ENCODE results near the gene TGFBR3L. TPM values are rescaled to one million over a fixed set of nuclear protein-coding genes. Genes with fewer than 3 reads are reported as not detected.

Gene TGFBR3L
- 1.1 and 2.6 TPM in 2 replicates for total RNA-seq

- intact Hi-C loops (cut with micrococcal nuclease) = no loop called here
These were observed at the start of gene TGFBR3L for GRCh38 chr19:7914598-7915045. Gene TGFBR3L (plus strand): TSS chr19:7914830.

- intact Hi-C loops (cut with micrococcal nuclease) = no loop called here
These were observed 49.2 kb upstream of the TGFBR3L start for GRCh38 chr19:7865262-7865911.

GRCh38 chr19:7866399-7867091 lies 48.1 kb upstream of the TGFBR3L start:
- intact Hi-C loops (cut with micrococcal nuclease) = no loop called here

GRCh38 chr19:7867092-7867844 lies 47.4 kb upstream of the TGFBR3L start:
- intact Hi-C loops (cut with micrococcal nuclease) = no loop called here

- intact Hi-C loops (cut with micrococcal nuclease) = loop anchor here (2.0 kb wide), 1 partner anchor 39 kb away; no protein-coding TSS in a partner anchor
These were observed 46.3 kb upstream of the TGFBR3L start for GRCh38 chr19:7868326-7868670.

GRCh38 chr19:7868671-7869452 lies 45.8 kb upstream of the TGFBR3L start:
- intact Hi-C loops (cut with micrococcal nuclease) = loop anchor here (2.0 kb wide), 1 partner anchor 40 kb away; no protein-coding TSS in a partner anchor

GRCh38 chr19:7869453-7869909 lies 45.1 kb upstream of the TGFBR3L start:
- intact Hi-C loops (cut with micrococcal nuclease) = loop anchor here (2.0 kb wide), 1 partner anchor 41 kb away; no protein-coding TSS in a partner anchor

- intact Hi-C loops (cut with micrococcal nuclease) = loop anchor here (2.0 kb wide), 2 partner anchors 33 to 41 kb away; partner anchors contain the start of gene MAP2K7
These were observed 44.6 kb upstream of the TGFBR3L start for GRCh38 chr19:7869910-7870511.

GRCh38 chr19:7870571-7871436 lies 43.8 kb upstream of the TGFBR3L start:
- intact Hi-C loops (cut with micrococcal nuclease) = loop anchor here (2.0 kb wide), 1 partner anchor 32 kb away; the partner anchor contains the start of gene MAP2K7

- intact Hi-C loops (cut with micrococcal nuclease) = loop anchor here (2.0 kb wide), 1 partner anchor 31 kb away; the partner anchor contains the start of gene MAP2K7
These were observed 43.0 kb upstream of the TGFBR3L start for GRCh38 chr19:7871437-7872305.

GRCh38 chr19:7872306-7873204 lies 42.1 kb upstream of the TGFBR3L start:
- intact Hi-C loops (cut with micrococcal nuclease) = no loop called here

- intact Hi-C loops (cut with micrococcal nuclease) = no loop called here
These were observed 41.1 kb upstream of the TGFBR3L start for GRCh38 chr19:7873304-7874075.

GRCh38 chr19:7874076-7874896 lies 40.3 kb upstream of the TGFBR3L start, which contains the start of gene PRR36:
Gene PRR36 (minus strand): TSS chr19:7874390. CDS start chr19:7873689, 701 bp downstream.
- intact Hi-C loops (cut with micrococcal nuclease) = no loop called here

- intact Hi-C loops (cut with micrococcal nuclease) = no loop called here
These were observed 39.7 kb upstream of the TGFBR3L start for GRCh38 chr19:7874897-7875273.

GRCh38 chr19:7877249-7877836 lies 37.3 kb upstream of the TGFBR3L start:
- intact Hi-C loops (cut with micrococcal nuclease) = no loop called here

All from T-helper 2 cell treated with Interferon-gamma antibody and Interleukin-4, amounts not matched to agents 100 ng/mL and 5 ng/mL, for 36 hours (primary cell).